Prostate gland (tissue), 2 donors: Measurements from ENCODE around the gene DGKG. TPM values are rescaled to one million over a fixed set of nuclear protein-coding genes. Genes with fewer than 3 reads are reported as not detected.

Experiments
- total RNA-seq, 2 donors: library from RNA; depleted of rRNA; stranded (reverse); fragments of >200 nt; gene quantifications; one replicate each; pipeline ENCODE4 v1.1.0, GENCODE V29; 2016

DGKG gene
- total RNA-seq, 2 donors from 2014 or later = 1.2 to 2.2 TPM

Other genes with a start within 250 kb of the DGKG start
- 1 to 10 TPM; 1.0 to 1.1 TPM for gene CRYGS, start 182.1 kb upstream of the DGKG start, total RNA-seq
- 10 to 100 TPM; 10.4 to 26.0 TPM for gene TBCCD1, start 205.1 kb upstream of the DGKG start, total RNA-seq
- gene DNAJB11, start 208.5 kb upstream of the DGKG start, total RNA-seq = 10 to 100 TPM; 34.9 to 42.5 TPM